ENCODE measurements around the gene SLC38A3.

DNA sequence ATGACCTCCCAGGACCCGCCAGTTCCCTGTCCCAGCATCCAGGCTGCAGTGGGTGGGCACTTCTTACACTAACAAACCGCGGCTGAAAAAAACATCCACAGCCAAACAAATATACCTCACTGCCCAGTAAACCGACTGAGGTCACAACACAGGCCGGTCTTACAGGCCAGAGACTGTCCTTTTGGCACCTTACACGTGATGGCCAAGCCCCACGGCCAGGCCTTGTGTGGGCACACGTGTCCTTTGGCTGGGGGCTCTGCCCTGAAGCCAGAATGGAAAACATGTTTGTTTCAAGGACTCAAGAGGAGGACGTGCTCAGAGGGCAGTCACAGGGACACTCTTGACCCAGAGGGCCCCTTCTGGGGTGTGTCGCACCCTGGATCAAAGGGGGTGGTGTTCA, 9.8 kb downstream of the SLC38A3 start:
- no peak for TF ChIP-seq POLR2A (IDR thresholded peaks at IDR 0.05)
- TF ChIP-seq, protein P1, sequence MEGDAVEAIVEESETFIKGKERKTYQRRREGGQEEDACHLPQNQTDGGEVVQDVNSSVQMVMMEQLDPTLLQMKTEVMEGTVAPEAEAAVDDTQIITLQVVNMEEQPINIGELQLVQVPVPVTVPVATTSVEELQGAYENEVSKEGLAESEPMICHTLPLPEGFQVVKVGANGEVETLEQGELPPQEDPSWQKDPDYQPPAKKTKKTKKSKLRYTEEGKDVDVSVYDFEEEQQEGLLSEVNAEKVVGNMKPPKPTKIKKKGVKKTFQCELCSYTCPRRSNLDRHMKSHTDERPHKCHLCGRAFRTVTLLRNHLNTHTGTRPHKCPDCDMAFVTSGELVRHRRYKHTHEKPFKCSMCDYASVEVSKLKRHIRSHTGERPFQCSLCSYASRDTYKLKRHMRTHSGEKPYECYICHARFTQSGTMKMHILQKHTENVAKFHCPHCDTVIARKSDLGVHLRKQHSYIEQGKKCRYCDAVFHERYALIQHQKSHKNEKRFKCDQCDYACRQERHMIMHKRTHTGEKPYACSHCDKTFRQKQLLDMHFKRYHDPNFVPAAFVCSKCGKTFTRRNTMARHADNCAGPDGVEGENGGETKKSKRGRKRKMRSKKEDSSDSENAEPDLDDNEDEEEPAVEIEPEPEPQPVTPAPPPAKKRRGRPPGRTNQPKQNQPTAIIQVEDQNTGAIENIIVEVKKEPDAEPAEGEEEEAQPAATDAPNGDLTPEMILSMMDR (IDR thresholded peaks at IDR 0.05 in 4 of 5, conservative IDR thresholded peaks at IDR 0.05 in 1 of 5): no peak

Measured in gastrocnemius medialis (tissue), 4 donors.